HG02870 (cell line): ENCODE measurements around the gene GSK3A.

Experiments
- ATAC-seq: cut with Tn5 transposase; IDR thresholded peaks from one replicate; pipeline ENCODE4 v1.9.1; 2021; ENCODE audit warnings: mild to moderate bottlenecking, moderate library complexity; ENCODE audit not compliant: unreplicated experiment

Gene GSK3A

GRCh38 chr19:42281146-42281826, 38.9 kb upstream of the GSK3A start:
- no peak for ATAC-seq

DNA sequence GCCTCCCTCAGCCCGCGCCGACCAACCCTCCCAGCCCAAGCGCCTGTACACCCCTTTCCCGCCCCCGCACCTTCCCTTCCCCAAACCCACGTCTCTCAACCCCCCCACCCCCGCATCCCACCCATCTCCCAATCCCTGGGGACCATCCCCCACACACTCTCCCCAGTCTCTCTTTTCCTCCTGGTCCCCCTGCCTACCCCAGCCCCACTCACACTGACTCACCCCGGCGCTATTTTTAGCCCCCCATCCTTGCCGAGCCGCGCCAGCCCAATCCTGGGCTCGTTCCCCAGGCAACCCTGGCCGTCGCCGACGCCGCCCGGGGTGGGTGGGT, 38.4 kb upstream of the GSK3A start:
- ATAC-seq: no peak

- ATAC-seq: no peak
These were observed 37.8 kb upstream of the GSK3A start for GRCh38 chr19:42279902-42280814.

DNA sequence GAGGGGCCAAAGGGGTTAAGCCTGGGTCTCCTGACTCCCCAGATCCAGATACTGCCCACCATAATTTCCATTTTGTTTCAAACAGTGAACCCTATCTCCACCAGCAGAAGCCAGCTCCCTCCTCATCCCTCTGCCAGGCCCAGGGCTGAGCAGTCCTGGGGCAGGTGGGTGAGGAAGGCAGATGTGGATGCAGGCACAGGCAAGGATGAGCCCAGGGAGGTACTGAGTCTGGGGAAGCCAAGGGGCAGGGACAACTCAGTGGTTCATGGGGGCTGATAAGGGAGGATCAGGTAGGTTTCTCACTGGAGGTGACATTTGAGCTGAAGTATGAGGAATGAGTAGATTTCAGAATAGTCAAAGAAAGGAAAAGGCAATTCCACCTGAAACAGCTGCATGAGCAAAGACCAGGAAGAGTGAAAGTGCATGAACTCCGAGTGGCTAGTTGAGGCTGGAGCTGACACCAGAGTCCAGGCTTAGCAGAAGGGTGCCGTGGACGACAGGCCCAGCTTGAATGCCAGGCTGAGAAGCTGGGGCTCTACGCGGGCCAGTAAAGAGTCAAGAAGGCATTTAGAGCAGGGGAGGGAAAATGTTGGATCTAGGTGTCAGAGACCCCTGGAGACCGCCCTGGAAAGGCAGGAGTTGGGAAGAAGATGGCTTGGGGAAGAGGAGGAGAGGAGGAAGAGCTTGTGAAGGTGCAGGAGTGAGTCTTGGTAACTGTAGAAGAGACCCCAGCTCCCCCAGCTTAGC, 36.9 kb upstream of the GSK3A start:
- ATAC-seq: no peak

DNA sequence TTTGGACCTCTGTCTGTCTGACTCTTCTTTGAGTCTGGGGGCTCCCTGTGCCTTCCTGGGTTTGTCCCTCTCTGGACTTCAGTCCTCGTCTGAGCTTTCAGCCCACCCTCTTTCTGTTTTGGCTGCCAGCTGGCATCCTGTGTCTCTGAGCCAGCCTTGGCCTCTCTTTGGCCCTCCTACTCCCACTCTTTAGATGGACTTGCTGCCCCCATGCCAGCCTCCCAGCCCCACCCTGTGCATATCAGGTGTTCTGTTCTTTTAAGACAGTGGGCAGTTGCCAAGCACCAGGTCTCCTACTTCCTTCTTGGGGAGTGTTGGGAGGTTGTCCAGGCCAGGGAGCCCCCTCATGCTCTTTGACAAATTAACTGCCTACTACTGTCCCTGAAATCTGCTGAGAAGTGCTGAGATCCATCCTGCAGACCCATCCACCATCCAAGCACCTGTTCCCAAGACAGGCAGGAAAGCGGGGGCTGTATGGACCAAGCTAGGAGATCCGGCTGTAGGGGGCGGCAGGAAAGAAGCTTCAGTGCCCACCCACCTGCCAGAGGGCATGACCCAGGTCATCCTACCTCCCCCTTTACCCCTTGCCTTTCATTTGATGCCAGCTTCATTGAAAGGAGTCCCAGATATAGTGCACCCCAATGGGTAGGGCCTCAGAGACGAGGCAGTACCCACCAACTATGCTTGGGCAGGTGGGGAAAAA, 36.2 kb upstream of the GSK3A start:
- ATAC-seq: no peak

DNA sequence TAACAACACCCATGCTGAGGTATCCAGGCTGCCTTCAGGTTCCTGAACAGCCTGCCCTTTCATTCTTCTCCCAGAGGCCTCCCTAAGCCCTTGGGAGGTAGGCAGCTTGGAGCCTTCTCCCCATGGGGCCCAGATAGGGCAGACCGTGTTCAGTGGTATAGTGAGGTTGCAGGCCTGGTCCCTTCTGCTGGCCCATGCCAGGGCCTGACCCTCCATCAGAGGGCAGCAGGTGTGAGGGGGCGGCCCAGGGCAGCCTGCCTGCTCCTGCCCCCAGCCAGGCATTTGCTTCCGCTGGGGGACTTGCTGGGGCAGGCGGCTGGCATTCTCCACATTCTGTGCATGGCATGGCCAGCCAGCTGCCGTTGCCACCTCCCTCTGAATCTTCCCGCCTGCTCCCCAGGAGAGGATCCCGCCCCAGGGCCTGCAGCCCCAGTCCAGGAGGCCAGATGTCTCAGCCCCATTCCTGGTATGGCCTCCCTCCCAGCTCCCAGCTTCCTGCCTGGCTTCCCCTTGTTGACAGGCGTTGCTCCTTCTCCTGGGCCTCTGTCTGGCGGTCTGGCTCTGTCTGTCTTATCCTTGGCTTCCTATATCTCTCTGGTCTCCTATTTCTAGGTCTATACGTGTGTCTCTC, 35.5 kb upstream of the GSK3A start:
- no peak for ATAC-seq

DNA sequence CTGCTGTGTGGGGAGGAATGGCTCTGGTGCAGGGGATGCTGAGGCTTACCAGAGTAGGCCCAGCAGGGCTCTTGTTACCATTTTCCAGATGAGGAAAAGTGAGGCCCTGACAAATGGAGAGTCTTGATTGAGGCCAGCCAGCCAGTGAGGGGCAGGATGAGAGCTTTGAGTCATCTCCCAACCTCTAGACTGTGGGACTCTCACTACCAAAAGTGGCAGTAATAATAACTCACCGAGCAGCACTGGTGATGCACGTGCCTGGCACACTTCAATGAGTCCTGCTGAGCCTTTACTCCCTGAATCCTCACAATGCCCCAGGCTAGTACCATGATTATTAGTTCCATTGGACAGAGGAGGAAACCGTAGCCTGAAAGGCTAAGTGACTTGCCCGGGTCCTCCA, 34.4 kb upstream of the GSK3A start:
- ATAC-seq: no peak

- ATAC-seq: no peak
These were observed 33.9 kb upstream of the GSK3A start for GRCh38 chr19:42276284-42276683.

- ATAC-seq: no peak
These were observed 33.1 kb upstream of the GSK3A start for GRCh38 chr19:42275517-42275916.

DNA sequence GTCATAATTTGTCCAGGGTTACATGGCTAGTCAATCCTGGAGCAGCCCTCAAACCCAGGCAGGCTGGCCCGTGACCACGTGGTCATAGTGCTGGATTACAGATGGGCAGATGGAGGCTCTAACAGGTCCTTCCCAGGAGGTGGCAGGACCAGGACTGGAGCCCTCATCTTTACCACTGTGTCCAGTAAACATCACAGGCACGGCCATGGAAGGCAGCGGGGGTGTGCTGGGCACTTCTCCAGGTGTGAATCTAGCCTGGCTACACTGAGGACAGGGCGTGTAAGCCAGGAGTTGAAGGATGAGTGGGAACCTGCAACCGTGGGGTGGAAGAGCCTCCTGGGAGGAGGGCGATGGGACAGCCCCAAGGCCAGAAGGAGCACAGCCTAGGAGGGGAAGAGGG, 32.7 kb upstream of the GSK3A start:
- ATAC-seq: no peak

GRCh38 chr19:42274065-42274682, 31.8 kb upstream of the GSK3A start:
- ATAC-seq: no peak

GRCh38 chr19:42273407-42274064, 31.1 kb upstream of the GSK3A start:
- ATAC-seq: no peak

- no peak for ATAC-seq
These were observed 30.6 kb upstream of the GSK3A start for GRCh38 chr19:42272989-42273406.

DNA sequence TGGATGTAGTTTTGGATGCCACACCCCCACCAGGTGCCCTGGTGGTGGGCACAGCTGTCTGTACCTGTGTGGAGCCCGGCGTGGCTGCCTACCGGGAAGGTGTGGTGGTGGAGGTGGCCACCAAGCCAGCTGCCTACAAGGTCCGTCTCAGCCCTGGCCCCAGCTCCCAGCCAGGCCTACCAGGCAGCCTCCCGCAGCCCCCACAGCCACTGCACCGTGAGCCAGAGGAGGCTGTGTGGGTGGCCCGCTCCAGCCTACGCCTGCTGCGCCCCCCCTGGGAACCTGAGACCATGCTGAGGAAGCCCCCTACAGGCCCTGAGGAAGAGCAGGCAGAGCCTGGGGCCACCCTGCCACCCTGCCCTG, 30.1 kb upstream of the GSK3A start:
- ATAC-seq: no peak

DNA sequence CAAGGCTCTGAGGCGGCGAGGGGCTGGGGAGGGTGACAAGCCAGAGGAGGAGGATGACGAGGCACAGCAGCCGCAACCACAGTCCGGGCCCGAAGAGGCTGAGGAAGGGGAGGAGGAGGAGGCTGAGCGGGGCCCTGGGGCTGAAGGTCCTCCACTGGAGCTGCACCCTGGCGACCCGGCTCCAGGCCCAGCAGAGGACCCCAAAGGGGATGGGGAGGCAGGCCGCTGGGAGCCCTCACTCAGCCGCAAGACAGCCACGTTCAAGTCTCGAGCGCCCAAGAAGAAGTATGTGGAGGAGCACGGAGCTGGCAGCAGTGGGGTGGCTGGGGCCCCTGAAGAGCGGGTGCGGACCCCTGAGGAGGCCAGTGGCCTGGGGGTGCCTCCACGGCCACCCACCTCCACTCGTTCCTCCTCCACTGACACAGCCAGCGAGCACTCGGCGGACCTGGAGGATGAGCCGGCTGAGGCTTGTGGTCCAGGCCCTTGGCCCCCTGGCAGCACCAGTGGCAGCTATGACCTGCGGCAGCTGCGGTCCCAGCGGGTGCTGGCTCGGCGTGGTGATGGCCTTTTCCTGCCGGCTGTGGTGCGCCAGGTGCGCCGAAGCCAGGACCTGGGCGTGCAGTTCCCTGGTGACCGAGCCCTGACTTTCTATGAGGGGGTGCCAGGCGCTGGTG, 29.6 kb upstream of the GSK3A start:
- no peak for ATAC-seq

- no peak for ATAC-seq
These were observed 28.6 kb upstream of the GSK3A start for GRCh38 chr19:42271045-42271419.

GRCh38 chr19:42270346-42271044, 28.1 kb upstream of the GSK3A start:
- ATAC-seq: no peak

DNA sequence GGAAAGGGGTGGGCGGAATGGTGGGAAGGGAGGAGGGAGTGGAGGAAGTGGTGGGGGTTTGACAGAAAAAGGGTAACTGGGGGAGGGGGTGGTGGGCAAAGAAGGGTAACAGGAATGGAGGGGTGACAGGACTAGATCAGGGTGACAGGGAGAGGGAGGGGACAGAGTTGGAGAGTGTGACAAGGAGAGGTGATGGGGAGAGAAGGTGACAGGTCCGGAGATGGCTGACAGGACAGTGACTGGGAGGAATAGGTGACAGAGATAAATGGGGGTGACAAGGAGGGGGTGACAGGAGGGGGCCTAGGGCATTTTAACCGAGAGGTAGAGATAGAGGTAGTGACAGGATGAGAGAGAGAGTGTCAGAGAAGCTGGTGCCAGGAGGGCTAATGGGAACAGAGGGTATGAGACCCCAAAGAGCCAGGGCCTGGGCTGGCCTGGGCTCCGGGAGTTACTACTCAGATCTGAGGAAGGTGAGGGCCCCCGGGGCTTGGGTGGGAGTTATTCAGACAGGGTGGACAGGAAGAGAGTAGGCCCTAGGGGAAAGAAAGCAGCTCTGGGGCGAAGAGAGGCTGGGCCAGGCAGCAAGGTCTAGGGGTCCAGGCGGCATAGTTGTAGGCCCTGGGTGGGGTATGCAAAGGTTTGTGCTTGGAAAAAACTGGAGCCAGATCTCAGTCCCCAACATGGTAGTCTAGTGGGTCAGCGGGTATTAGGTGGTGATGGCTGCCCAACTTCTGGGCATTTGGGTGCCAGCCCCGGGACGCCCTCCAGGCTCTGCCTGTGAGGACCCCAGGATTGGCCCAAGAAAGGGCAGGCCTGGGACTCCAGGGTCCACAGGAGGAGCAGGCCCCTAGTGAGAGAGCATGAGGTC, 27.3 kb upstream of the GSK3A start:
- ATAC-seq: no peak
